HCT116 (cell line): ENCODE measurements around the gene BACE1-AS. TPM values are rescaled to one million over a fixed set of nuclear protein-coding genes. Genes with fewer than 3 reads are reported as not detected.

ENCODE experiments used
- ATAC-seq: fragments of 200-7000 bp; cut with Tn5 transposase; 2 replicates; pipeline ENCODE4 v1.9.1; 2020; ENCODE audit warnings: mild to moderate bottlenecking, moderate library complexity
- BruUV-seq: library from RNA; stranded (reverse); fragments of 400-500 nt; replicated peaks from 2 replicates; lab custom pipeline; 2021; lab: Mats Ljungman, UMichigan
- CTCF ChIA-PET: fragments of 300-600 bp; sonication (Branson Sonifier 250); formaldehyde crosslinking; loops from one replicate; lab custom pipeline; 2021; ENCODE audit warnings: antibody characterized with exemption; lab: Charles Lee
- POLR2A ChIA-PET: fragments of 300-600, 350-600 bp; sonication (Branson Sonifier 250); formaldehyde crosslinking; loops from one replicate; lab custom pipeline; 2021; ENCODE audit warnings: antibody characterized with exemption; lab: Charles Lee
- RAD21 ChIA-PET, 2 experiments: fragments of 300-600 bp; sonication (Branson Sonifier 250); formaldehyde crosslinking; loops; one replicate each; lab custom pipeline; 2023; ENCODE audit warnings: low total read pairs in 2 of 2; ENCODE audit not compliant: uncharacterized antibody in 2 of 2, unreplicated experiment in 2 of 2, low non-redundant PET in 1 of 2; lab: Charles Lee
- DNase-seq: peaks from one replicate; pipeline ENCODE4 v3.0.0-alpha.2; 2010; ENCODE audit warnings: low read depth, low spot score
- H2AFZ ChIP-seq: fragments of 200-600 bp; shearing (Covaris generic), sonication (generic); 2 replicates; pipeline ENCODE4 v1.6.1; 2017; ENCODE audit warnings: low read depth, mixed run types, mixed read lengths, antibody characterized with exemption, low read length; ENCODE audit not compliant: poor library complexity, severe bottlenecking
- H3K27ac ChIP-seq: 2 replicates; pipeline ENCODE4 v1.5.1; 2012; ENCODE audit warnings: low read depth, low read length
- H3K27me3 ChIP-seq: fragments of 200-600 bp; sonication (generic); 2 replicates; pipeline ENCODE4 v1.6.1; 2016; ENCODE audit warnings: mixed run types, low read length, mixed read lengths; ENCODE audit not compliant: insufficient read depth
- H3K36me3 ChIP-seq, 2 experiments: fragments of 200-500 bp in 1 of 2; fragments of 200-600 bp in 1 of 2; sonication (Bioruptor generic) in 1 of 2; sonication (generic) in 1 of 2; 2 replicates each; pipeline versions ENCODE4 v1.5.1 to v1.6.1; 2014 to 2016; ENCODE audit warnings: low read length in 2 of 2, inconsistent platforms in 1 of 2, mixed read lengths in 1 of 2, mixed run types in 1 of 2; ENCODE audit not compliant: insufficient read depth in 2 of 2, control insufficient read depth in 1 of 2
- H3K4me1 ChIP-seq, 2 experiments: fragments of 200-600 bp in 1 of 2; sonication (generic) in 1 of 2; 2 replicates each; pipeline versions ENCODE4 v1.5.1 to v1.6.1; 2012 to 2017; ENCODE audit warnings: low read length in 2 of 2, inconsistent platforms in 1 of 2, mild to moderate bottlenecking in 1 of 2, mixed read lengths in 1 of 2, mixed run types in 1 of 2, moderate library complexity in 1 of 2; ENCODE audit not compliant: insufficient read depth in 2 of 2, control insufficient read depth in 1 of 2
- H3K4me2 ChIP-seq: fragments of 200-600 bp; sonication (generic); 2 replicates; pipeline ENCODE4 v1.6.1; 2017; ENCODE audit warnings: mixed run types, low read length, mixed read lengths
- H3K4me3 ChIP-seq, 2 experiments: fragments of 200-600 bp in 1 of 2; sonication (generic) in 1 of 2; replicated peaks in 1 of 2; 2 replicates each; pipeline ENCODE4 v1.5.1; 2011 to 2016; ENCODE audit warnings: low read length in 2 of 2, control low read depth in 1 of 2, low read depth in 1 of 2, mild to moderate bottlenecking in 1 of 2, mixed read lengths in 1 of 2, mixed run types in 1 of 2
- H3K79me2 ChIP-seq: fragments of 200-600 bp; sonication (generic); 2 replicates; pipeline ENCODE4 v1.6.1; 2017; ENCODE audit warnings: mild to moderate bottlenecking, mixed run types, low read length, moderate library complexity, mixed read lengths; ENCODE audit not compliant: insufficient read depth
- H3K9ac ChIP-seq: fragments of 200-600 bp; sonication (generic); 2 replicates; pipeline ENCODE4 v1.6.1; 2016; ENCODE audit warnings: low read length, mixed read lengths
- H3K9me2 ChIP-seq: fragments of 200-600 bp; sonication (generic), shearing (Covaris generic); 2 replicates; pipeline ENCODE4 v1.6.1; 2017; ENCODE audit warnings: mixed run types, mild to moderate bottlenecking, moderate library complexity; ENCODE audit not compliant: insufficient read depth
- H3K9me3 ChIP-seq, 2 experiments: fragments of 200-500 bp in 1 of 2; fragments of 200-600 bp in 1 of 2; sonication (Bioruptor generic) in 1 of 2; sonication (generic) in 1 of 2; 2 replicates each; pipeline ENCODE4 v1.6.1; 2014 to 2017; ENCODE audit warnings: low read length in 2 of 2, mixed read lengths in 2 of 2, inconsistent platforms in 1 of 2, low read depth in 1 of 2, mild to moderate bottlenecking in 1 of 2, mixed run types in 1 of 2, moderate library complexity in 1 of 2; ENCODE audit not compliant: control insufficient read depth in 1 of 2, insufficient read depth in 1 of 2
- H4K20me1 ChIP-seq: fragments of 200-600 bp; sonication (generic), shearing (Covaris generic); 2 replicates; pipeline ENCODE4 v1.6.1; 2017; ENCODE audit warnings: mixed run types, mild to moderate bottlenecking, moderate library complexity; ENCODE audit not compliant: insufficient read depth
- CBX3 ChIP-seq: IDR thresholded peaks from 2 replicates; pipeline ENCODE4 v1.6.1; 2012; ENCODE audit warnings: low read depth
- EGR1 ChIP-seq: IDR thresholded peaks from 2 replicates; pipeline ENCODE4 v1.6.1; 2012; ENCODE audit warnings: low read depth
- ELF1 ChIP-seq: IDR thresholded peaks from 2 replicates; pipeline ENCODE4 v1.6.1; 2012; ENCODE audit warnings: low read depth, borderline replicate concordance
- EZH2 ChIP-seq: fragments of 200-600 bp; sonication (generic); IDR thresholded peaks from 2 replicates; pipeline ENCODE4 v1.6.1; 2017; ENCODE audit warnings: antibody characterized with exemption, mixed run types
- EZH2phosphoT487 ChIP-seq: fragments of 200-600 bp; IDR thresholded peaks from 2 replicates; pipeline ENCODE4 v1.6.1; 2018; ENCODE audit warnings: antibody characterized with exemption, borderline replicate concordance
- FOSL1 ChIP-seq: IDR thresholded peaks from 2 replicates; pipeline ENCODE4 v1.6.1; 2012; ENCODE audit warnings: low read depth
- JUND ChIP-seq: IDR thresholded peaks from 2 replicates; pipeline ENCODE4 v1.6.1; 2012
- MAX ChIP-seq: IDR thresholded peaks from 2 replicates; pipeline ENCODE4 v1.6.1; 2012
- POLR2AphosphoS5 ChIP-seq: IDR thresholded peaks from 2 replicates; pipeline ENCODE4 v1.6.1; 2011; ENCODE audit warnings: mild to moderate bottlenecking, low read depth, low read length, moderate library complexity
- RAD21 ChIP-seq: IDR thresholded peaks from 2 replicates; pipeline ENCODE4 v1.6.1; 2012; ENCODE audit warnings: low read depth, mild to moderate bottlenecking
- REST ChIP-seq: IDR thresholded peaks from 2 replicates; pipeline ENCODE4 v1.6.1; 2012; ENCODE audit warnings: low read depth
- SIN3A ChIP-seq: IDR thresholded peaks from 2 replicates; pipeline ENCODE4 v1.6.1; 2012; ENCODE audit warnings: low read depth
- SP1 ChIP-seq: IDR thresholded peaks from 2 replicates; pipeline ENCODE4 v1.6.1; 2012; ENCODE audit warnings: low read depth
- TCF7L2 ChIP-seq: IDR thresholded peaks from 2 replicates; pipeline ENCODE4 v1.7.0; 2011; ENCODE audit warnings: borderline replicate concordance, inconsistent platforms; ENCODE audit not compliant: insufficient read depth, insufficient read length; ENCODE audit errors: extremely low read depth
- ZFX ChIP-seq: fragments of 450-650 bp; IDR thresholded peaks from 2 replicates; pipeline ENCODE4 v1.6.1; 2017
- ZNF274 ChIP-seq: fragments of 200-500 bp; sonication (Bioruptor generic); IDR thresholded peaks from 2 replicates; pipeline ENCODE4 v1.6.1; 2014; ENCODE audit warnings: mild to moderate bottlenecking, low read depth, low read length, inconsistent platforms
- intact Hi-C: fragments of 100-400 bp; cut with micrococcal nuclease; formaldehyde crosslinking; loops from 2 replicates; pipeline ENCODE4 v1.10.0; 2022
- total RNA-seq: library from RNA; stranded (reverse); gene quantifications from one replicate; pipeline ENCODE4 v1.2.1, GENCODE V29; 2021; ENCODE audit not compliant: unreplicated experiment
- TF ChIP-seq, protein P1 (sequence below), 3 experiments: fragments of 200-600 bp in 1 of 3; sonication (generic) in 1 of 3; IDR thresholded peaks in 2 of 3; conservative IDR thresholded peaks in 1 of 3; 2 replicates each; pipeline ENCODE4 v1.5.1; 2012 to 2017; ENCODE audit warnings: low read depth in 2 of 3, low read length in 2 of 3, antibody characterized with exemption in 1 of 3, borderline replicate concordance in 1 of 3, control low read depth in 1 of 3, mild to moderate bottlenecking in 1 of 3, mixed read lengths in 1 of 3, mixed run types in 1 of 3, moderate library complexity in 1 of 3; ENCODE audit not compliant: insufficient read depth in 1 of 3
- TF ChIP-seq, protein P2 (sequence below): IDR thresholded peaks from 2 replicates; pipeline ENCODE4 v1.6.1; 2011; ENCODE audit warnings: mild to moderate bottlenecking, low read length, moderate library complexity; ENCODE audit not compliant: insufficient replicate concordance; ENCODE audit errors: extremely low read depth

The BACE1-AS gene
- total RNA-seq, 1 experiment from 2014 or later = 10.2 TPM

DNA sequence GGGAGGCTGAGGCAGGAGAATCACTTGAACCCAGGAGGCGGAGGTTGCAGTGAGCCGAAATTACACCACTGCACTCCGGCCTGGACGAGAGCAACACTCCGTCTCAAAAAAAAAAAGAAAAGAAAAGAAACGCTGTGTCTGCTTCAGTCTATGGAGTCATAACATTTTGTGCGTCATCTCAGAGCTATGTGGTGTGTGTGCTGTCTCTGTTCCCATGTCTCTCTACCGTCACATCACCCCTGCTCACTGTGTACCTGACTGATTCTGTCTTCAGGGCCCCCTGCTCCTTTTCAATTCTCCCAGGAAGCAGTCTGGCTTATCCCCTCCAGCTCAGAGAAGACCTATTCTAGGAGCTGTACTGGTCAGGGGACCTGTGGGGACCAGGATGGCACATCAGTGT lies 7.0 kb downstream of the BACE1-AS start:
- CTCF ChIA-PET = no interaction called here
- no peaks in the 10 kb centered on the region for H3K4me1 ChIP-seq
- RAD21 ChIA-PET = no interaction called here
- no peak overlapping the region for H2AFZ ChIP-seq
- no peaks in the 10 kb centered on the region for H3K27me3 ChIP-seq
- DNase-seq (no peak), ATAC-seq (no peak)
- H3K9me2 ChIP-seq = no peaks in the 10 kb centered on the region
- POLR2A ChIA-PET = no interaction called here
- H3K36me3 ChIP-seq = no peaks in the 10 kb centered on the region
- no TSS peak for BruUV-seq
- H3K4me3 ChIP-seq = no peak overlapping the region
- H3K4me2 ChIP-seq = no peak overlapping the region
- TF ChIP-seq CBX3 = no peak
- TF ChIP-seq FOSL1 = no peak
- no peak for TF ChIP-seq RAD21
- TF ChIP-seq REST = no peak
- TF ChIP-seq, protein P1, sequence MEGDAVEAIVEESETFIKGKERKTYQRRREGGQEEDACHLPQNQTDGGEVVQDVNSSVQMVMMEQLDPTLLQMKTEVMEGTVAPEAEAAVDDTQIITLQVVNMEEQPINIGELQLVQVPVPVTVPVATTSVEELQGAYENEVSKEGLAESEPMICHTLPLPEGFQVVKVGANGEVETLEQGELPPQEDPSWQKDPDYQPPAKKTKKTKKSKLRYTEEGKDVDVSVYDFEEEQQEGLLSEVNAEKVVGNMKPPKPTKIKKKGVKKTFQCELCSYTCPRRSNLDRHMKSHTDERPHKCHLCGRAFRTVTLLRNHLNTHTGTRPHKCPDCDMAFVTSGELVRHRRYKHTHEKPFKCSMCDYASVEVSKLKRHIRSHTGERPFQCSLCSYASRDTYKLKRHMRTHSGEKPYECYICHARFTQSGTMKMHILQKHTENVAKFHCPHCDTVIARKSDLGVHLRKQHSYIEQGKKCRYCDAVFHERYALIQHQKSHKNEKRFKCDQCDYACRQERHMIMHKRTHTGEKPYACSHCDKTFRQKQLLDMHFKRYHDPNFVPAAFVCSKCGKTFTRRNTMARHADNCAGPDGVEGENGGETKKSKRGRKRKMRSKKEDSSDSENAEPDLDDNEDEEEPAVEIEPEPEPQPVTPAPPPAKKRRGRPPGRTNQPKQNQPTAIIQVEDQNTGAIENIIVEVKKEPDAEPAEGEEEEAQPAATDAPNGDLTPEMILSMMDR (IDR thresholded peaks at IDR 0.05 in 2 of 3, conservative IDR thresholded peaks at IDR 0.05 in 1 of 3; ENCODE audit: borderline replicate concordance in 1 of 3, insufficient read depth in 1 of 3, low read depth in 2 of 3, low read length in 2 of 3) = no peak
- TF ChIP-seq, protein P2, sequence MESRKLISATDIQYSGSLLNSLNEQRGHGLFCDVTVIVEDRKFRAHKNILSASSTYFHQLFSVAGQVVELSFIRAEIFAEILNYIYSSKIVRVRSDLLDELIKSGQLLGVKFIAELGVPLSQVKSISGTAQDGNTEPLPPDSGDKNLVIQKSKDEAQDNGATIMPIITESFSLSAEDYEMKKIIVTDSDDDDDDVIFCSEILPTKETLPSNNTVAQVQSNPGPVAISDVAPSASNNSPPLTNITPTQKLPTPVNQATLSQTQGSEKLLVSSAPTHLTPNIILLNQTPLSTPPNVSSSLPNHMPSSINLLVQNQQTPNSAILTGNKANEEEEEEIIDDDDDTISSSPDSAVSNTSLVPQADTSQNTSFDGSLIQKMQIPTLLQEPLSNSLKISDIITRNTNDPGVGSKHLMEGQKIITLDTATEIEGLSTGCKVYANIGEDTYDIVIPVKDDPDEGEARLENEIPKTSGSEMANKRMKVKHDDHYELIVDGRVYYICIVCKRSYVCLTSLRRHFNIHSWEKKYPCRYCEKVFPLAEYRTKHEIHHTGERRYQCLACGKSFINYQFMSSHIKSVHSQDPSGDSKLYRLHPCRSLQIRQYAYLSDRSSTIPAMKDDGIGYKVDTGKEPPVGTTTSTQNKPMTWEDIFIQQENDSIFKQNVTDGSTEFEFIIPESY = no peak
- no peak for TF ChIP-seq ZFX
- TF ChIP-seq MAX = no peak
- no peak for TF ChIP-seq JUND
- TF ChIP-seq TCF7L2 = no peak
- no peak for TF ChIP-seq SIN3A
- TF ChIP-seq POLR2AphosphoS5 = no peak
- no peak for TF ChIP-seq EZH2phosphoT487
- no peak for TF ChIP-seq ELF1
- no peak for TF ChIP-seq ZNF274
- TF ChIP-seq EZH2 = no peak
- no peak for TF ChIP-seq EGR1
- no peak for TF ChIP-seq SP1
- no peaks in the 10 kb centered on the region for H3K9me3 ChIP-seq
- H3K9ac ChIP-seq = no peak overlapping the region
- no peaks in the 10 kb centered on the region for H3K79me2 ChIP-seq
- intact Hi-C loops = no loop called here
- H4K20me1 ChIP-seq = no peaks in the 10 kb centered on the region
- no peak overlapping the region for H3K27ac ChIP-seq
